Pancreas (tissue), 10 donors: Measurements from ENCODE around the gene AP2S1. TPM values are rescaled to one million over a fixed set of nuclear protein-coding genes. Genes with fewer than 3 reads are reported as not detected.

ENCODE experiments used
- ATAC-seq, 4 donors: fragments of 200-7000 bp; cut with Tn5 transposase; one replicate each; pipeline versions ENCODE4 v1.8.0 to v1.9.1; 2020; ENCODE audit warnings: mild to moderate bottlenecking in 4 of 4, moderate library complexity in 4 of 4
- DNase-seq, 6 donors: peaks; one replicate each; pipeline ENCODE4 v3.0.0-alpha.2; 2020
- FAIRE-seq: peaks from 2 replicates; lab custom pipeline; 2012; peaks lifted over from hg19 to GRCh38; lab: Jason Lieb, UNC
- H3K27ac ChIP-seq, 4 donors: fragments of 200-600 bp; sonication (generic); 1 replicate in 3 of 4; 2 replicates in 1 of 4; pipeline versions ENCODE4 v1.5.0 to v1.8.0; 2020
- H3K27me3 ChIP-seq, 4 donors: fragments of 200-600 bp; one replicate each; pipeline ENCODE4 v1.8.0; 2021
- H3K36me3 ChIP-seq, 3 donors: fragments of 200-600 bp; sonication (generic) in 1 of 3; one replicate each; pipeline versions ENCODE4 v1.5.0 to v1.8.0; 2020 to 2021
- H3K4me1 ChIP-seq, 3 donors: fragments of 200-600 bp; one replicate each; pipeline ENCODE4 v1.8.0; 2021
- H3K4me3 ChIP-seq, 4 donors: fragments of 200-600 bp; sonication (generic) in 2 of 4; one replicate each; pipeline versions ENCODE4 v1.5.0 to v1.8.0; 2020 to 2021
- H3K9me3 ChIP-seq, 4 donors: fragments of 200-600 bp; one replicate each; pipeline ENCODE4 v1.8.0; 2021
- CTCF ChIP-seq, 4 donors: fragments of 200-600 bp; sonication (generic) in 3 of 4; IDR thresholded peaks; one replicate each; pipeline versions ENCODE4 v1.5.0 to v1.8.0; 2021; ENCODE audit warnings: antibody characterized with exemption in 4 of 4
- WGBS, 2 donors: extraction: QIAGEN DNeasy Blood & Tissue Kit; methylation state at CpG; one replicate each; pipeline ENCODE4 v1.1.7; 2013; 5-methylcytosine and 5-hydroxymethylcytosine counted together
- intact Hi-C, 3 donors: fragments of 100-400 bp; cut with DNase I; formaldehyde crosslinking; loops; one replicate each; pipeline versions ENCODE4 v1.11.1 to v1.14.2; 2022
- polyA plus RNA-seq, 2 donors: library from polyadenylated mRNA; stranded (reverse); fragments of 200-250 nt; gene quantifications; one replicate each; pipeline ENCODE4 v1.2.3, GENCODE V29; 2013
- total RNA-seq, 6 donors: library from RNA; stranded (reverse); fragmentation: NEBNext Ultra II Directional in 4 of 6; extraction: Animal tissue kit (Norgen Biotek cat#: 25700) in 4 of 6; gene quantifications; one replicate each; pipeline versions ENCODE4 v1.2.1 to v1.2.4, GENCODE V29; 2021 to 2023
- donor health status: healthy with polysubstance abuse.
- donor health status: DM: no; HTN: no; CAD: no; lungs with moderate emphysema.
- donor health status: DM: no; HTN: no; CAD: no.
- donor health status: control.
- donor health status: control.
- donor health status: Bipolar disorder and iron deficiency.
- donor health status: DM: yes; HTN: yes; CAD: no.
- donor health status: DM: no; HTN: no; CAD: no.
- donor health status: DM: no; HTN: no; CAD: no.
- donor health status: DM: yes; HTN: yes; CAD: no.

AP2S1 gene
- total and polyA plus RNA-seq, 8 donors, result 34.5 to 50.9 (median 43.3) TPM

GRCh38 chr19:46892252-46893179 lies 41.9 kb upstream of the AP2S1 start:
- no peak for ATAC-seq
- intact Hi-C loops, result no loop called here
- H3K36me3 ChIP-seq, result no peaks in the 10 kb centered on the region
- 95 to 97% methylated on average over 11 of the region's 11 CpGs for WGBS, 2 donors
- no peak overlapping the region for H3K27ac ChIP-seq
- no peaks in the 10 kb centered on the region for H3K9me3 ChIP-seq
- no peak overlapping the region for H3K4me3 ChIP-seq
- no peak for FAIRE-seq
- H3K4me1 ChIP-seq, result peaks cover 0 to 24% (median 5%) of the 10 kb centered on the region in 3 donors
- no peaks in the 10 kb centered on the region for H3K27me3 ChIP-seq
- no peak for DNase-seq
- no peak for TF ChIP-seq CTCF (IDR thresholded peaks at IDR 0.05)

GRCh38 chr19:46890423-46891170 lies 40.0 kb upstream of the AP2S1 start:
- Histone ChIP-seq H3K4me3 (no peak overlapping the region), H3K27me3 (no peaks in the 10 kb centered on the region), H3K4me1 (peaks cover 0 to 18% (median 5%) of the 10 kb centered on the region in 3 donors), H3K36me3 (no peaks in the 10 kb centered on the region), H3K27ac (no peak overlapping the region), H3K9me3 (no peaks in the 10 kb centered on the region)
- DNase-seq (no peak), FAIRE-seq (no peak), ATAC-seq (peak; percentile 73 to 92 (median 88))
- no peak for TF ChIP-seq CTCF (IDR thresholded peaks at IDR 0.05)
- WGBS, 2 donors, result 7 to 21% methylated on average over 3 of the region's 3 CpGs
- intact Hi-C loops, result no loop called here

- Histone ChIP-seq H3K36me3 (no peaks in the 10 kb centered on the region), H3K4me3 (no peak overlapping the region), H3K4me1 (peaks cover 0 to 15% (median 5%) of the 10 kb centered on the region in 3 donors), H3K9me3 (no peaks in the 10 kb centered on the region), H3K27ac (no peak overlapping the region), H3K27me3 (no peaks in the 10 kb centered on the region)
- no peak for ATAC-seq
- FAIRE-seq, result no peak
- no peak for TF ChIP-seq CTCF (IDR thresholded peaks at IDR 0.05)
- 94 to 96% methylated on average over 5 of the region's 5 CpGs for WGBS, 2 donors
- intact Hi-C loops, result no loop called here
- no peak for DNase-seq
Observed at GRCh38 chr19:46887240-46887782, 36.7 kb upstream of the AP2S1 start.

- no peaks in the 10 kb centered on the region for H3K27me3 ChIP-seq
- intact Hi-C loops, result no loop called here
- 90 to 91% methylated on average over 5 of the region's 5 CpGs for WGBS, 2 donors
- no peak for TF ChIP-seq CTCF (IDR thresholded peaks at IDR 0.05)
- DNase-seq (no peak), ATAC-seq (no peak), FAIRE-seq (no peak)
- no peak overlapping the region for H3K27ac ChIP-seq
- no peak overlapping the region for H3K4me3 ChIP-seq
- peaks cover 0 to 15% (median 5%) of the 10 kb centered on the region in 3 donors for H3K4me1 ChIP-seq
- no peaks in the 10 kb centered on the region for H3K9me3 ChIP-seq
- H3K36me3 ChIP-seq, result no peaks in the 10 kb centered on the region
Observed at GRCh38 chr19:46886546-46887239, 36.0 kb upstream of the AP2S1 start.
